ENCODE results near the gene DNM1.

Gene DNM1

DNA sequence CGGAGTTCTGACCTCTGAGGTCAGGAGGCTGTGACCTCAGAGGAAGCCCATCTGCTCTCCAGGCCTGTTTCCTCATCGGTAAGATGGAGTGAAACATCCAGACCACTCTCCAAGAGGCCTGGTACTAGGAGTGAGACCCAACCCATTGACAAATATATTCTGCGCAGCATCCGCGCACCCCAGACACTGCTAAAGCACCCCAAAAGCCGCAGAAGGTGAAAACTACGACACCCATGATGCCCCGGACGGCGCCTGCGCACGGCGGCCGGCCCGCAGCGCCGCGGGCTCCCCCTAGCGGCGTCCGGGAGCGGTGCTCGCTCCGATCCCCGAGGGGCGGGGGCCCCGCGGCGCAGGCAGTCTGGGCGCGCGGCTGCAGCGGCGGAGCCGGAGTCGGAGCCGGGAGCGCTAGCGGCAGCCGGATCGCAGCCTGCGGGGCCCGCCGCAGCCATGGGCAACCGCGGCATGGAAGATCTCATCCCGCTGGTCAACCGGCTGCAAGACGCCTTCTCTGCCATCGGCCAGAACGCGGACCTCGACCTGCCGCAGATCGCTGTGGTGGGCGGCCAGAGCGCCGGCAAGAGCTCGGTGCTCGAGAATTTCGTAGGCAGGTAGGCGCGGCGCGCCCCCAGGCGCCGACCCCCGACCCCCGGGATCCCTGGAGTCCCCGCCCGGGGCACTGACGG, at the start of gene DNM1:
DNM1 (plus strand) TSS at position 356 of the 683 bp plus-strand sequence; CDS start at position 448, 92 bp downstream.
- no peak for DNase-seq (ENCODE audit: low read depth, low spot score)
- no CpG with 5 or more reads among the region's 72 CpGs for WGBS (ENCODE audit: insufficient coverage, insufficient read length)
- H3K9me3 ChIP-seq (ENCODE audit: control insufficient read depth, insufficient read depth, low read length): no peaks in the 10 kb centered on the region
- H3K36me3 ChIP-seq (ENCODE audit: control insufficient read depth, insufficient read depth, low read length): no peaks in the 10 kb centered on the region
- H3K27ac ChIP-seq (ENCODE audit: low read length): no peak within 1 kb of the TSS
- no peaks in the 10 kb centered on the region for H3K27me3 ChIP-seq (ENCODE audit: control insufficient read depth, insufficient read depth, low read length)
- peaks cover 2% of the 10 kb centered on the region for H3K4me1 ChIP-seq (ENCODE audit: control insufficient read depth, insufficient read depth, low read length)
- peak within 1 kb of the TSS; percentile 57 for H3K4me3 ChIP-seq (ENCODE audit: low read length)

DNA sequence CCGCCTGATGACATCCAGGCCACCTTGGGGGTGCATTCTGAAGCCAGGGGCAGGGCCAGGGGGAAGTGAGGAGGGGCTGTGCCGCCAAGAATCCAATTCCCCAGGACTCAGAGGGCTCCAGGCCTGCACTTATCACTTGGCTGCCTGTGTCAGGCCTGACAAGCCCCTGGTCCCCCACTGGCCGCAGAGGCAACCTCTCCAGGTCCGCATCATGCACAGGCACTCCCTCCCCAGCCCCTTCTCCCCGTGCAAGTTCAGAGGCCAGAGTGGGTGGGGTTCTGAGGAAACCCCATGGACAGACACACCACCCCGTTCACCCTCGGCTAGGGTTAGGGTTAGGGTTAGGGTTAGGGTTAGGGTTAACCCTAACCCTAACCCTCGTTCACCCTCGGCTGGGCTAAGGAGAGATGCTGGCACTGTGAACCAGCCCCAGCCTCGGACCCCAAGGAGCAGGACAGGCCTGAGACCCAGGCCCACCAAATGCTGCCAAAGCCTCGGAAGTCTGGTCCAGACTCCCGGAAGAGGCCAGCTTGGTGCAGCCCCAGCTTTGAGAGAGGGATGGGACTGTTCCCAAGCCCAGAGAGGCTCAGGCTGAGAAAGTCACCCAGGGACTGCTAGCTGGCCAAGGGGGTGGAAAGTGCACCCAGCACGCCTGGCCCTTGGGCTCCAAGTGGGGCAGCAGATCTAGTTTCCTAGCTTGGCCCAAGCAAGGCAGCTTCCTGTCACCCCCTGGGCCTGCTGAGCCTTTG, 49.1 kb upstream of the DNM1 start:
- H3K4me3 ChIP-seq (ENCODE audit: low read length): no peak overlapping the region
- WGBS (ENCODE audit: insufficient coverage, insufficient read length): no CpG with 5 or more reads among the region's 13 CpGs
- no peaks in the 10 kb centered on the region for H3K9me3 ChIP-seq (ENCODE audit: control insufficient read depth, insufficient read depth, low read length)
- DNase-seq (ENCODE audit: low read depth, low spot score): no peak
- H3K27me3 ChIP-seq (ENCODE audit: control insufficient read depth, insufficient read depth, low read length): no peaks in the 10 kb centered on the region
- H3K27ac ChIP-seq (ENCODE audit: low read length): no peak overlapping the region
- no peaks in the 10 kb centered on the region for H3K36me3 ChIP-seq (ENCODE audit: control insufficient read depth, insufficient read depth, low read length)
- H3K4me1 ChIP-seq (ENCODE audit: control insufficient read depth, insufficient read depth, low read length): peaks cover 3% of the 10 kb centered on the region; the same call in 1 of the 2 replicates

DNA sequence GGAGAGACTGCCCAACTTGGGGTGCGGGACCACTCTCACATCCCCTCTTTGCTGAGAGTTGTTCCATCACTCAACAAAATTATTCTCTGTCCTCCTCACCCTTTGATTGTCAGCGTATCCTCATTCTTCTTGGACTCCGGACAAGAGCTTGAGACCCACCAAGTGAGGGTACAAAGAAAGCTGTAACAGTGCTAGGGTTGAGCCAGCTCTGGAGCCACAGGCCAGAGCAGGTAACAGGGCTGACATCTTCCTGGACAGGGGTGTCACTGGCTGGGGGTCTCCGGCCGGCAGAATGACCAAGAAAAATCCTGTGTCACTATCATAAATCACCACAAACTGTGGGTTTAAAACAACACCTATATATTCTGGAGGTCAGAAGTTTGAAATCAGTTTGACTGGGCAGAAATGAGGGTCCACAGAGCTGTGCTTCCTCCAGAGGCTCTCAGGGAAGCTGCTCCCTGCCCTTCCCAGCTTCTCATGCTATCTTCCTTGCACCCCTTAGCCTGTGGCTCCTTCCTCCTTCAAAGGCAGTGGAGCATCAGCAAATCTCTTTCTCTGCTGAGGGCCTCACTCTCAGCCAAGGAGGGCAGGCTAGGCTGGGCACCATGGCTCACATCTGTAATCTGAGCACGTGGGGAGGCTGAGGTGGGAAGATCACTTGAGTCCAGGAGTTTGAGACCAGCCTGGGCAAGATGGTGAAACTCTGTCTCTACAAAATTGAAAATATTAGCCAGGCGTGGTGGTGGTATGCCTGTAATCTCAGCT, 47.3 kb upstream of the DNM1 start:
- Histone ChIP-seq H3K27me3 (ENCODE audit: control insufficient read depth, insufficient read depth, low read length) (no peaks in the 10 kb centered on the region), H3K4me3 (ENCODE audit: low read length) (no peak overlapping the region), H3K36me3 (ENCODE audit: control insufficient read depth, insufficient read depth, low read length) (no peaks in the 10 kb centered on the region), H3K9me3 (ENCODE audit: control insufficient read depth, insufficient read depth, low read length) (no peaks in the 10 kb centered on the region), H3K4me1 (ENCODE audit: control insufficient read depth, insufficient read depth, low read length) (0 out of 2 replicates have a peak, but pooled peaks cover 2% of the 10 kb centered on the region), H3K27ac (ENCODE audit: low read length) (no peak overlapping the region)
- DNase-seq (ENCODE audit: low read depth, low spot score): no peak
- WGBS (ENCODE audit: insufficient coverage, insufficient read length): no CpG with 5 or more reads among the region's 7 CpGs

DNA sequence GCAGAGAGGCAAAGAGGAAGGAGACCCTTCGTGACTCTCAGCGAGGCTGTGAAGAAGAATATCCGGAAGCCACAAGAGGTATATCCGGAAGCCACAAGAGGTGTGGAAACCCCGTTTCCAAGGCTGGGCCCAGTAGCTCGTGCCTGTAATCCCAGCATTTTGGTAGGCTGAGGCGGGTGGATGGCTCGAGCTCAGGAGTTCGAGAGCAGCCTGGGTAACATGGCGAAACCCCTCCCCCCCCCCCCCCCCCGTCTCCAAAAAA, 43.7 kb upstream of the DNM1 start:
- Histone ChIP-seq H3K4me3 (ENCODE audit: low read length) (peak overlapping the region; percentile 36; the same call in 1 of the 2 replicates), H3K27me3 (ENCODE audit: control insufficient read depth, insufficient read depth, low read length) (no peaks in the 10 kb centered on the region), H3K4me1 (ENCODE audit: control insufficient read depth, insufficient read depth, low read length) (0 out of 2 replicates have a peak, but pooled peaks cover 2% of the 10 kb centered on the region), H3K36me3 (ENCODE audit: control insufficient read depth, insufficient read depth, low read length) (no peaks in the 10 kb centered on the region; the same call in 1 of the 2 replicates), H3K27ac (ENCODE audit: low read length) (no peak overlapping the region), H3K9me3 (ENCODE audit: control insufficient read depth, insufficient read depth, low read length) (no peaks in the 10 kb centered on the region)
- DNase-seq (ENCODE audit: low read depth, low spot score): no peak
- no CpG with 5 or more reads among the region's 11 CpGs for WGBS (ENCODE audit: insufficient coverage, insufficient read length)

DNA sequence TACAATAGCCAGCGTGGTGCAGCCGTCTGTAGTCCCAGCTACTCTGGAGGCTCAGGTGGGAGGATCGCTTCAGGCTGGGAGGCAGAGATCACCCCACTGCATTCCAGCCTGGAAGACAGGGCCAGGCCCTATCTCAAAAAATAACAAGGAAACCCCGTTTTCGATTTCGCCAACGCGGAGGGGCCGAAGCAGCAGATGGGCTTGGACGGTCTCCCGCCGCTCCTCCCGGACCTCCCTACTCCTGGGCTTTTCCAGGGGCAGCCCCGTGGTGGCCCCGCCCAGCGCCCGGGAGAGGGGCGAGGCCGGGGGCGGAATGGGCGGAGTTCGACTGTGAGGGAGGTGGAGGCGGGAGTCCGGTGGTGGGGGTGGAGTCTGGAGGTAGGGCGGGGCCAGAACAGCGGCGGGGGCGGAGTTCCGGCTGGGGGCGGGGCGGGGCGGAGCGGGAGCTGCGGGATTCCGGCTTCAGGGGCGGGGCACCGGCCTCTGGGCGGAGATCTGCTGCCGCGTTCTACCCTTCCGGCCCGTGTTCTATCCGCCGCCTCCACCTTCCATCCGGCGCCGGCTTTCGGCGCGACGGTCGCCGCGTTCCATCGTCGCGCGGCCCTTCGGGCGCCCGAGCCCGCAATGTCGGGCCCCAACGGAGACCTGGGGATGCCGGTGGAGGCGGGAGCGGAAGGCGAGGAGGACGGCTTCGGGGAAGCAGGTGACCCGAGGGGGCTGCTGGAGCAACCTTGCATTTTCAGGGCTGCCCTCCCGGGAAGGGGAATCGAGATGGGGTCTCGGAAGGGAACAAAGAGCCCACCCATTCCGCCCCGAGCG, 43.2 kb upstream of the DNM1 start, which contains the start of gene BBLN:
BBLN (plus strand) TSS at position 482 of the 819 bp plus-strand sequence; CDS start at position 625, 143 bp downstream.
- Histone ChIP-seq H3K9me3 (ENCODE audit: control insufficient read depth, insufficient read depth, low read length) (no peaks in the 10 kb centered on the region), H3K4me1 (ENCODE audit: control insufficient read depth, insufficient read depth, low read length) (0 out of 2 replicates have a peak, but pooled peaks cover 2% of the 10 kb centered on the region), H3K27ac (ENCODE audit: low read length) (no peak within 1 kb of the TSS), H3K27me3 (ENCODE audit: control insufficient read depth, insufficient read depth, low read length) (no peaks in the 10 kb centered on the region), H3K36me3 (ENCODE audit: control insufficient read depth, insufficient read depth, low read length) (no peaks in the 10 kb centered on the region; the same call in 1 of the 2 replicates), H3K4me3 (ENCODE audit: low read length) (peak within 1 kb of the TSS; percentile 74)
- no CpG with 5 or more reads among the region's 77 CpGs for WGBS (ENCODE audit: insufficient coverage, insufficient read length)
- peak; percentile 71 for DNase-seq (ENCODE audit: low read depth, low spot score)

DNA sequence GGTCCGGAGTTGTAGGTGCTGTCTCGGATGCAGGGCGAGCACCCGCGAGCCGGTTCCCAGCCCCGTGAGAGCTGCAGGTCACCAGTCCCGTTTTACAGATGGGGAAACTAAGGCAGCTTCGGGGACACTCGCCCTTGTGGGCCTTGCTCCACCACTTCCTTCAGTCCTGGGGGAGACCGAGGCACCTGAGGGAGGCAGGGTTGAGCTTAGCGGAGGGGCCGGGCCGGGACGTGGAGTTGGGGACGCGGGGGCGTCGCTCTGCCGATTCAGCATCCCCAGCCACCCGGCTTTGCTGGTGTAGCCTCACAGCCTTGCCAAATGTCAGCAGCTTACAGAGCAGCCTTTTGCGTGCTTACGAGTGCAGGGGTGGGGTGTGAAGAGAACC, 42.6 kb upstream of the DNM1 start:
- Histone ChIP-seq H3K4me3 (ENCODE audit: low read length) (peak overlapping the region; percentile 74), H3K27ac (ENCODE audit: low read length) (no peak overlapping the region)

DNA sequence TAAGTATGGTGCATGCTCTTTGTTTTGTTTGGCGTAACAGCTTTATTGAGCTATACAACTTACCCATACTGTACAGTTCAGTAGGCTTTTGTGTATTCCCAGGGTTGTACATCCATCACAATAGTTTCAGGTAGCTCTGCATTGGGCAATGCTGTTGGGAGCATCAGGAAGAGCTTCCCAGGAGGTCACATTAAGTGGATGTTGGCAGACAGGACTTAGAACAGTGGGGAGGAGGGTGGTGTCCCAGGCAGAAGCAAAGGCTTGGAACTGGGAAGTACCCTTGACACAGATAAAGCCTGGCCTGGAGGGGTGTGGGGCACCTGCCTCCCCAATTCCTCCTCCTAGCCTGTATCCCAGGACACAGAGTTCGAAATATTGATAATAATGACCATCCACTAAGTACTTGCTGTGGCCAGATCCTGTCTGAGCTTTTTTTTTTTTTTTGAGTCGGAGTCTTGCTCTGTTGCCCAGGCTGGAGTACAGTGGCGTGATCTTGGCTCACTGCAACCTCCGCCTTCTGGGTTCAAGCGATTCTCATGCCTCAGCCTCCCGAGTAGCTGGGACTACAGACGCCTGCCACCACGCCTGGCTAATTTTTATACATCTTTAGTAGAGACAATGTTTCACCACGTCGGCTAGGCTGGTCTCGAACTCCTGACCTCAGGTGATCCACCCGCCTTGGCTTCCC, 41.8 kb upstream of the DNM1 start:
- DNase-seq (ENCODE audit: low read depth, low spot score): no peak
- Histone ChIP-seq H3K27me3 (ENCODE audit: control insufficient read depth, insufficient read depth, low read length) (no peaks in the 10 kb centered on the region), H3K36me3 (ENCODE audit: control insufficient read depth, insufficient read depth, low read length) (peaks cover 5% of the 10 kb centered on the region; the same call in 1 of the 2 replicates), H3K4me1 (ENCODE audit: control insufficient read depth, insufficient read depth, low read length) (0 out of 2 replicates have a peak, but pooled peaks cover 2% of the 10 kb centered on the region), H3K4me3 (ENCODE audit: low read length) (no peak overlapping the region), H3K27ac (ENCODE audit: low read length) (no peak overlapping the region), H3K9me3 (ENCODE audit: control insufficient read depth, insufficient read depth, low read length) (no peaks in the 10 kb centered on the region)
- no CpG with 5 or more reads among the region's 13 CpGs for WGBS (ENCODE audit: insufficient coverage, insufficient read length)

More for the DNA sequence above, 42.6 kb upstream of the DNM1 start:
- H3K27me3 ChIP-seq (ENCODE audit: control insufficient read depth, insufficient read depth, low read length): no peaks in the 10 kb centered on the region
- H3K4me1 ChIP-seq (ENCODE audit: control insufficient read depth, insufficient read depth, low read length): 0 out of 2 replicates have a peak, but pooled peaks cover 2% of the 10 kb centered on the region
- DNase-seq (ENCODE audit: low read depth, low spot score): no peak
- WGBS (ENCODE audit: insufficient coverage, insufficient read length): no CpG with 5 or more reads among the region's 23 CpGs
- no peaks in the 10 kb centered on the region for H3K9me3 ChIP-seq (ENCODE audit: control insufficient read depth, insufficient read depth, low read length)
- H3K36me3 ChIP-seq (ENCODE audit: control insufficient read depth, insufficient read depth, low read length): no peaks in the 10 kb centered on the region; the same call in 1 of the 2 replicates

DNA sequence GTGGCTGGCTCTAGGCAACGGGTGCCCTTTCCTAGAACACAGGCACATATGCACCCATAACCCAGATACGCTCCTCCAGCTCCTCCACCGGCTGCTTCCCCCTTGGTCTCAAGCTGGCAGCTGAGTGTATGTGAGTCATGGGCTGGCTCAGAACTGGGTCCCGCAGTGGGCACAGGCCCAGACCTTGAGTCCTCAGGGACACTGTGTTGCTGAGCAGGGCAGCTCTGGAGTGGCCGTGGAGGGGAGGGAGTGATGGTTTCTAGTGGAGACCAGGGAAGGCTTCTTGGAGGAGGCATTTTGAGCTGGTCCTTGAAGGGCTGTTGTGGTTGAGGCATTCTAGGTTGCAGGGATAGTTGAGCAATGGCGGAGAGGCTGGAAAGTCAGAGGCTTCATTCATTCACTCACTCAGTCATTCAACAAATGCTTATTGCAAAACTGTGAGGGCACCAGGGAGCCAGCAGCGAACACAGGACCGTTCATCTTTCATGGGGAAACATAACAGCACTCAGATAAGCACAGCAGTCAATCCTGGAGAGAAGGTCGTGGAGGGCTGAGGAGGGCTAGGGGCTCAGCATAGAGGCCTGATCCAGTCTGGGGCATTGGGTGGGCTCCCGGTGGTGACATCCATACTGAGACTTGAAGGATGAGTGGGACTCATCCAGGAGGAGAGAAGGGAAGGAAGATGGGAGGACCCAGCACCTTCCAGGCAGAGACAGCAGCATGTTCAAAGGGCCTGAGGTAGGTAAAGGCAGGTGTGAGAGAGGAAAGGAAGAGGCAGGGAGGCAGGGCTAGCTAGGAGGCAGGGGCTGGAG, 40.8 kb upstream of the DNM1 start:
- Histone ChIP-seq H3K36me3 (ENCODE audit: control insufficient read depth, insufficient read depth, low read length) (peaks cover 7% of the 10 kb centered on the region; the same call in 1 of the 2 replicates), H3K27me3 (ENCODE audit: control insufficient read depth, insufficient read depth, low read length) (no peaks in the 10 kb centered on the region), H3K9me3 (ENCODE audit: control insufficient read depth, insufficient read depth, low read length) (no peaks in the 10 kb centered on the region), H3K4me3 (ENCODE audit: low read length) (no peak overlapping the region), H3K4me1 (ENCODE audit: control insufficient read depth, insufficient read depth, low read length) (0 out of 2 replicates have a peak, but pooled peaks cover 2% of the 10 kb centered on the region), H3K27ac (ENCODE audit: low read length) (no peak overlapping the region)
- no peak for DNase-seq (ENCODE audit: low read depth, low spot score)
- WGBS (ENCODE audit: insufficient coverage, insufficient read length): no CpG with 5 or more reads among the region's 10 CpGs

DNA sequence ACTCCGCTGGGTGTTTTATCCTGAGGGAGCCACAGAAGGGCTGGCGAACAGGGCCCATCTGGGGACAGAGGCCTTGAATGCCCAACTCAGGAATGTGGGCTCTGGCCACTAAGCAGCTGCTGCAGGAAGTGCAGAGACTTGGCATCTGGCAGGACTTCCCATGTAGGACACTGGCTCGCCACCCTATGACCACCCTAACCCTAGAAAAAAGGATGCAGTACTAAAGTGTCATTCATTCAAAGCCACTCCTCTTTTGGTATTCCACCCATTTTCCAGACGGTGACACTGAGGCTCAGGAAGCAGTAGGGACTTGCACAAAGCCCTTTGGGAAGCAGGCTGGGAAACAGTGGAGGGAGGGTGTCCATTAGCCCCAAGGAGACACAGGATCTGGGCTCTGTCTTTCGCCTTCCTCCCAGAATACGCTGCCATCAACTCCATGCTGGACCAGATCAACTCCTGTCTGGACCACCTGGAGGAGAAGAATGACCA, 40.1 kb upstream of the DNM1 start:
- Histone ChIP-seq H3K4me1 (ENCODE audit: control insufficient read depth, insufficient read depth, low read length) (0 out of 2 replicates have a peak, but pooled peaks cover 2% of the 10 kb centered on the region), H3K27me3 (ENCODE audit: control insufficient read depth, insufficient read depth, low read length) (no peaks in the 10 kb centered on the region), H3K9me3 (ENCODE audit: control insufficient read depth, insufficient read depth, low read length) (no peaks in the 10 kb centered on the region), H3K36me3 (ENCODE audit: control insufficient read depth, insufficient read depth, low read length) (peaks cover 7% of the 10 kb centered on the region; the same call in 1 of the 2 replicates), H3K4me3 (ENCODE audit: low read length) (no peak overlapping the region), H3K27ac (ENCODE audit: low read length) (no peak overlapping the region)
- WGBS (ENCODE audit: insufficient coverage, insufficient read length): no CpG with 5 or more reads among the region's 6 CpGs
- DNase-seq (ENCODE audit: low read depth, low spot score): no peak

Data from iPS DF 6.9 (cell line).